Measurements from ENCODE around the gene OR6X1. TPM values are rescaled to one million over a fixed set of nuclear protein-coding genes. Genes with fewer than 3 reads are reported as not detected.

The OR6X1 gene
- polyA plus RNA-seq, result not detected

- WGBS, 3 donors, result 86 to 96% (median 95%) methylated on average over 3 of the region's 3 CpGs
These were observed at the start of gene OR6X1 for GRCh38 chr11:123754101-123754568. OR6X1 (minus strand) TSS chr11:123754518; CDS start chr11:123754518, 0 bp downstream.

GRCh38 chr11:123801765-123802164 is 47.4 kb upstream of the OR6X1 start:
- 0 to 27% (median 2%) methylated on average over 1 of the region's 1 CpG for WGBS, 3 donors
- no peak overlapping the region for H3K27ac ChIP-seq (ENCODE audit: low read depth, low read length)

More at GRCh38 chr11:123754101-123754568, at the start of gene OR6X1:
- H3K27ac ChIP-seq (ENCODE audit: low read depth, low read length), result no peak within 1 kb of the TSS

- H3K27ac ChIP-seq (ENCODE audit: low read depth, low read length), result no peak overlapping the region
- 43 to 80% (median 79%) methylated on average over 3 of the region's 3 CpGs for WGBS, 3 donors
These were observed 45.7 kb upstream of the OR6X1 start for GRCh38 chr11:123800036-123800435.

GRCh38 chr11:123799438-123799837 is 45.1 kb upstream of the OR6X1 start:
- H3K27ac ChIP-seq (ENCODE audit: low read depth, low read length), result no peak overlapping the region
- WGBS, 3 donors, result 51 to 95% (median 91%) methylated on average over 4 of the region's 4 CpGs

GRCh38 chr11:123798513-123799252 is 44.4 kb upstream of the OR6X1 start:
- no peak overlapping the region for H3K27ac ChIP-seq (ENCODE audit: low read depth, low read length)
- WGBS, 3 donors, result 39 to 83% (median 81%) methylated on average over 4 to 5 of the region's 5 CpGs

- H3K27ac ChIP-seq (ENCODE audit: low read depth, low read length), result no peak overlapping the region
- WGBS, 3 donors, result 38 to 59% (median 59%) methylated on average over 4 of the region's 4 CpGs
These were observed 43.8 kb upstream of the OR6X1 start for GRCh38 chr11:123798079-123798478.

- H3K27ac ChIP-seq (ENCODE audit: low read depth, low read length), result no peak overlapping the region
- WGBS, 3 donors, result 27 to 44% (median 43%) methylated on average over 10 of the region's 10 CpGs
These were observed 43.2 kb upstream of the OR6X1 start for GRCh38 chr11:123797541-123797940.

- H3K27ac ChIP-seq (ENCODE audit: low read depth, low read length), result no peak overlapping the region
- 35 to 62% (median 52%) methylated on average over 4 of the region's 4 CpGs for WGBS, 3 donors
These were observed 42.8 kb upstream of the OR6X1 start for GRCh38 chr11:123797114-123797513.

GRCh38 chr11:123796226-123796625 is 41.9 kb upstream of the OR6X1 start:
- no peak overlapping the region for H3K27ac ChIP-seq (ENCODE audit: low read depth, low read length)
- 93 to 97% (median 95%) methylated on average over 1 of the region's 1 CpG for WGBS, 3 donors

- no peak overlapping the region for H3K27ac ChIP-seq (ENCODE audit: low read depth, low read length)
- WGBS, 3 donors, result 73 to 83% (median 79%) methylated on average over 1 of the region's 1 CpG
These were observed 29.2 kb upstream of the OR6X1 start for GRCh38 chr11:123783536-123783935.

GRCh38 chr11:123778511-123778910 is 24.2 kb upstream of the OR6X1 start:
- H3K27ac ChIP-seq (ENCODE audit: low read depth, low read length), result no peak overlapping the region
- WGBS, 3 donors, result 73 to 96% (median 74%) methylated on average over 1 of the region's 1 CpG

- no peak overlapping the region for H3K27ac ChIP-seq (ENCODE audit: low read depth, low read length)
- WGBS, 3 donors, result 54 to 71% (median 56%) methylated on average over 4 of the region's 4 CpGs
These were observed 21.6 kb upstream of the OR6X1 start for GRCh38 chr11:123775715-123776549.

GRCh38 chr11:123775289-123775688 is 21.0 kb upstream of the OR6X1 start:
- no peak overlapping the region for H3K27ac ChIP-seq (ENCODE audit: low read depth, low read length)
- 75 to 100% (median 78%) methylated on average over 1 of the region's 1 CpG for WGBS, 3 donors

GRCh38 chr11:123773959-123774358 is 19.6 kb upstream of the OR6X1 start:
- no peak overlapping the region for H3K27ac ChIP-seq (ENCODE audit: low read depth, low read length)

GRCh38 chr11:123773026-123773425 is 18.7 kb upstream of the OR6X1 start:
- WGBS, 3 donors, result 79 to 87% (median 85%) methylated on average over 2 of the region's 2 CpGs
- H3K27ac ChIP-seq (ENCODE audit: low read depth, low read length), result no peak overlapping the region

More at GRCh38 chr11:123773959-123774358, 19.6 kb upstream of the OR6X1 start:
- 83 to 95% (median 84%) methylated on average over 1 of the region's 1 CpG for WGBS, 3 donors

- H3K27ac ChIP-seq (ENCODE audit: low read depth, low read length), result no peak overlapping the region
- 95 to 99% (median 97%) methylated on average over 3 of the region's 3 CpGs for WGBS, 3 donors
These were observed 17.3 kb upstream of the OR6X1 start for GRCh38 chr11:123771664-123772063.

- H3K27ac ChIP-seq (ENCODE audit: low read depth, low read length), result no peak overlapping the region
These were observed 16.4 kb upstream of the OR6X1 start for GRCh38 chr11:123770712-123771111.

GRCh38 chr11:123765601-123766000 is 11.3 kb upstream of the OR6X1 start:
- H3K27ac ChIP-seq (ENCODE audit: low read depth, low read length), result no peak overlapping the region
- WGBS, 3 donors, result 31 to 58% (median 58%) methylated on average over 1 of the region's 1 CpG

- H3K27ac ChIP-seq (ENCODE audit: low read depth, low read length), result no peak overlapping the region
These were observed 8.1 kb upstream of the OR6X1 start for GRCh38 chr11:123762422-123762821.

All from adipose tissue (tissue), 3 donors.